Activated T-helper 17 cell treated with anti-CD3 and anti-CD28 coated beads, Interleukin-2, amount 50 U/mL, for 72 hours (primary cell): Measurements from ENCODE around the gene FADS6. TPM values are rescaled to one million over a fixed set of nuclear protein-coding genes. Genes with fewer than 3 reads are reported as not detected.

Source experiments
- ATAC-seq: fragments of 150-1000 bp; cut with Tn5 transposase; replicated peaks from 2 replicates; pipeline ENCODE4 v1.10.0; 2021; ENCODE audit warnings: mild to moderate bottlenecking, moderate library complexity
- H3K27ac Mint-ChIP-seq: one replicate; pipeline ENCODE4 v1.8.0; 2022; ENCODE audit warnings: mixed read lengths
- H3K27me3 Mint-ChIP-seq: one replicate; pipeline ENCODE4 v1.8.0; 2022; ENCODE audit warnings: mixed read lengths
- H3K36me3 Mint-ChIP-seq: one replicate; pipeline ENCODE4 v1.8.0; 2022; ENCODE audit warnings: low read depth, mild to moderate bottlenecking, mixed read lengths
- H3K4me1 Mint-ChIP-seq: one replicate; pipeline ENCODE4 v1.8.0; 2022; ENCODE audit warnings: mixed read lengths
- H3K4me3 Mint-ChIP-seq: one replicate; pipeline ENCODE4 v1.8.0; 2022; ENCODE audit warnings: mild to moderate bottlenecking, mixed read lengths
- H3K9me3 Mint-ChIP-seq: one replicate; pipeline ENCODE4 v1.8.0; 2022; ENCODE audit warnings: mixed read lengths
- total RNA-seq, 2 donors: library from RNA; stranded (reverse); gene quantifications; one replicate each; pipeline ENCODE4 v1.2.3, GENCODE V29; 2022

The FADS6 gene
- total RNA-seq, 2 donors from 2014 or later: not detected

GRCh38 chr17:74831444-74832146, 61.8 kb downstream of the FADS6 start:
- Mint-ChIP-seq H3K9me3 (no peaks in the 10 kb centered on the region), H3K36me3 (peaks cover 12% of the 10 kb centered on the region), H3K4me3 (no peak overlapping the region), H3K27ac (no peak overlapping the region), H3K4me1 (peaks cover 3% of the 10 kb centered on the region), H3K27me3 (no peaks in the 10 kb centered on the region)
- ATAC-seq: no peak

DNA sequence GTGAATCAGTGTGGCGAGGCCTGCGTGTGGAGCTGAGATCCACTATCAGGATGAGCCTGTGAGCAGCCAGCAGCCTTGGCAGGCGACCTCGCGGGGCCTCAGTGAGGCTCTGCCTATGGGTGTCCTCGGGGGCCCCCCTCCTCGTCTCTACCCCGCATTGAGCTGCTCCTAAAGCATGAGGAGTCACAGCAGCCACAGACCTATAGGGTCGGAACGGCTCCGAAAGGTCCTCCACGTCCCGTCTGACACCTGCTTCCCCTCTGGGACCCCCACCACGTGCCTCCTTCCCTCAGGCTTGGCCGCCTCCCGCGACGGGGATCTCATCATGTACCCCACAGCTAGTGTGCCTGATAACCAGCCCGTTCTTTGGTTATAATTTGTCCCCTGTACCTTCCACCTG, 62.6 kb downstream of the FADS6 start:
- Mint-ChIP-seq H3K27me3 (no peaks in the 10 kb centered on the region), H3K4me3 (no peak overlapping the region), H3K36me3 (peaks cover 5% of the 10 kb centered on the region), H3K4me1 (peaks cover under 1% of the 10 kb centered on the region), H3K9me3 (no peaks in the 10 kb centered on the region), H3K27ac (no peak overlapping the region)
- ATAC-seq: no peak

GRCh38 chr17:74827800-74828199, 65.6 kb downstream of the FADS6 start:
- Mint-ChIP-seq H3K27ac (no peak overlapping the region), H3K4me3 (no peak overlapping the region), H3K4me1 (no peaks in the 10 kb centered on the region), H3K9me3 (no peaks in the 10 kb centered on the region), H3K36me3 (no peaks in the 10 kb centered on the region), H3K27me3 (no peaks in the 10 kb centered on the region)
- no peak for ATAC-seq

Other genes with a start within 250 kb of the FADS6 start
- not detected for gene CD300LF, start 180.7 kb downstream of the FADS6 start, total RNA-seq
- gene RAB37, start 156.4 kb downstream of the FADS6 start, total RNA-seq: 1 to 10 TPM; 2.5 to 3.4 TPM
- gene NHERF1, start 145.0 kb downstream of the FADS6 start, total RNA-seq: 100 to 1,000 TPM in 1 of 2 donors, 10 to 100 TPM in 1; 76.2 to 160 TPM
- 10 to 100 TPM; 31.6 to 39.2 TPM for gene NAT9, start 117.3 kb downstream of the FADS6 start, total RNA-seq
- gene GRIN2C, start 33.7 kb downstream of the FADS6 start, total RNA-seq: 1 to 10 TPM in 1 of 2 donors, under 1 TPM in 1; 0.65 to 1.2 TPM
- gene FDXR, start 20.6 kb downstream of the FADS6 start, total RNA-seq: 10 to 100 TPM; 56.7 to 58.4 TPM
- not detected for gene USH1G, start 29.6 kb upstream of the FADS6 start, total RNA-seq
- not detected for gene OTOP2, start 30.6 kb upstream of the FADS6 start, total RNA-seq
- not detected for gene OTOP3, start 42.3 kb upstream of the FADS6 start, total RNA-seq
- gene HID1, start 79.1 kb upstream of the FADS6 start, total RNA-seq: 1 to 10 TPM; 1.2 to 2.8 TPM
- gene CDR2L, start 94.0 kb upstream of the FADS6 start, total RNA-seq: 1 to 10 TPM in 1 of 2 donors, under 1 TPM in 1; 0.56 to 1.2 TPM
- 10 to 100 TPM; 25.4 to 48.2 TPM for gene MRPL58, start 119.0 kb upstream of the FADS6 start, total RNA-seq
- gene ATP5PD, start 153.3 kb upstream of the FADS6 start, total RNA-seq: 100 to 1,000 TPM; 164 to 216 TPM
- 10 to 100 TPM; 21.3 to 22.1 TPM for gene KCTD2, start 153.6 kb upstream of the FADS6 start, total RNA-seq
- 10 to 100 TPM in 1 of 2 donors, 1 to 10 TPM in 1; 5.4 to 14.6 TPM for gene SLC16A5, start 194.3 kb upstream of the FADS6 start, total RNA-seq
- gene ARMC7, start 216.3 kb upstream of the FADS6 start, total RNA-seq: 10 to 100 TPM; 10.3 to 14.5 TPM
- gene NT5C, start 238.1 kb upstream of the FADS6 start, total RNA-seq: 10 to 100 TPM; 56.0 to 64.9 TPM